Stomach (tissue), 9 donors: ENCODE data around the gene PPP2R2C. TPM values are rescaled to one million over a fixed set of nuclear protein-coding genes. Genes with fewer than 3 reads are reported as not detected.

ENCODE experiments used
- DNase-seq, 2 donors: peaks; one replicate each; pipeline versions ENCODE4 v3.0.0 to v3.0.0-alpha.2; 2013 to 2019
- H3K27ac ChIP-seq, 5 donors: fragments of 200-600 bp in 4 of 5; sonication (generic) in 4 of 5; one replicate each; pipeline ENCODE4 v1.5.1; 2013 to 2019; ENCODE audit warnings: mild to moderate bottlenecking in 1 of 5, moderate library complexity in 1 of 5
- H3K27me3 ChIP-seq, 3 donors: fragments of 200-600 bp; sonication (generic); one replicate each; pipeline ENCODE4 v1.5.1; 2017 to 2019; ENCODE audit warnings: mixed run types in 1 of 3
- H3K36me3 ChIP-seq, 4 donors: fragments of 200-600 bp; sonication (generic); 1 replicate in 3 of 4; 2 replicates in 1 of 4; pipeline ENCODE4 v1.5.1; 2016 to 2019
- H3K4me1 ChIP-seq, 4 donors: fragments of 200-600 bp; sonication (generic); one replicate each; pipeline ENCODE4 v1.5.1; 2016 to 2019
- H3K4me3 ChIP-seq, 4 donors: fragments of 200-600 bp; sonication (generic) in 3 of 4; one replicate each; pipeline ENCODE4 v1.5.1; 2016 to 2019; ENCODE audit warnings: mild to moderate bottlenecking in 1 of 4
- H3K9me3 ChIP-seq, 4 donors: fragments of 200-600 bp; sonication (generic); one replicate each; pipeline ENCODE4 v1.5.1; 2016 to 2019
- EP300 ChIP-seq: sonication (generic); formaldehyde crosslinking; IDR thresholded peaks from one replicate; pipeline ENCODE4 v1.6.1; 2017; ENCODE audit warnings: antibody characterized with exemption
- POLR2A ChIP-seq, 4 donors: fragments of 450-650 bp; IDR thresholded peaks; one replicate each; pipeline ENCODE4 v1.6.1; 2016; ENCODE audit warnings: antibody characterized with exemption in 4 of 4, control low read depth in 2 of 4, mild to moderate bottlenecking in 1 of 4, moderate library complexity in 1 of 4
- POLR2AphosphoS5 ChIP-seq, 3 donors: sonication (generic); formaldehyde crosslinking; IDR thresholded peaks; one replicate each; pipeline ENCODE4 v1.6.1; 2016; ENCODE audit warnings: antibody characterized with exemption in 3 of 3
- WGBS, 5 donors: extraction: QIAGEN DNeasy Blood & Tissue Kit in 3 of 5; methylation state at CpG; one replicate each; pipeline versions ENCODE4 v1.1.5 to v1.1.7; 2013 to 2018; 5-methylcytosine and 5-hydroxymethylcytosine counted together
- intact Hi-C: fragments of 100-400 bp; cut with DNase I; formaldehyde crosslinking; loops from one replicate; pipeline ENCODE4 v1.15.1; 2023; ENCODE audit warnings: low total_unique reads
- polyA plus RNA-seq, 3 donors: library from polyadenylated mRNA; stranded (reverse); fragments of 200-250 nt; gene quantifications; one replicate each; pipeline ENCODE4 v1.2.3, GENCODE V29; 2013
- total RNA-seq, 5 donors: library from RNA; depleted of rRNA; stranded (reverse); fragments of >200 nt; gene quantifications; one replicate each; pipeline versions ENCODE4 v1.1.0 to v1.2.3, GENCODE V29; 2014 to 2016
- TF ChIP-seq, protein P1 (sequence below), 7 experiments: fragments of 450-650 bp in 4 of 7; fragments of 200-600 bp in 3 of 7; sonication (generic) in 3 of 7; IDR thresholded peaks; one replicate each; pipeline ENCODE4 v1.5.1; 2016 to 2019; ENCODE audit warnings: antibody characterized with exemption in 7 of 7, control low read depth in 2 of 7, mild to moderate bottlenecking in 1 of 7
- donor health status: healthy with polysubstance abuse.
- donor health status: Bipolar disorder and iron deficiency.
- donor health status: healthy.

Gene PPP2R2C
- total and polyA plus RNA-seq, 8 donors, result 1.4 to 5.0 (median 1.5) TPM; not detected in 5

DNA sequence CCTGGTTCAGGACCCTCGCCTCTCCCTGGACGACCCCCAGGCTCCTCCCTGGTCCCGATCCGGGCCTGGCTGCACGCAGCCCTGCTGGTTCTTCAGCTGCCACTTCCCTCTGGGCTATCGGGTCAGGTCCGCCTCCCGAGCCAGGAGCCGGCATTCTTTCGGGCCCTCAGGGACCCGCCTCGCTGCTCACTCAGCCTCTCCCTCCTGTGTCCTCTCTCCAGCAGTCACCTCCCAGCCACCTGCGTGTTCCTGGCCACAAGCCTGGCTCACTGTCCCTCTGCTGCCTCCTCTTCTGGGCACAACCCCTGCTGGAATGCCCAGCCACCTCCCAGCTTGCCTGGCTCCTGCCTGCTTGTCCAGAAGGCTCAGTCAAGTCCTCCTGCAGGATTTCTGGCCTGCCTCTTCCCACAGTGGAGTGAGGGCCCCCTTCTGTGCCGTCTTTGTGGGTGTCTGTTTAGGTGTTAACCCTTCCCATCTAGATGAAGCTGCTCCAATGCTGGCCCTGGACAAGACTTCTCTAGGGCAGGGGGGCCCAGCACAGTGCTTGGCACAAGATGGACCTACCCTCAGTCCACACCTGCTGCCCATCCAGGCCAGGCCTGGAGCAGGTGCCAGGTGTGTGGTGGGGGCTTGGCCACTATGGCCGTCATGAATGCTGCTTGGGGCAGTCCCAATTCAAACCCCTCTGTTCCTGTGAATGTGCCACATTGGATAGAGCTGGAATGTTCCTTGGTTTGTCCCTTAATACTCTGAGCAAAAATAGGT lies 200.5 kb downstream of the PPP2R2C start:
- peaks cover 0 to 1% (median 0%) of the 10 kb centered on the region in 4 donors for H3K36me3 ChIP-seq
- no peak for TF ChIP-seq EP300
- TF ChIP-seq POLR2AphosphoS5 (IDR thresholded peaks at IDR 0.05), result peak in 2 of 3 donors; percentile 10 to 37
- H3K27ac ChIP-seq, result peak overlapping the region; percentile 40 to 97 (median 87)
- peaks cover 54 to 74% (median 72%) of the 10 kb centered on the region in 4 donors for H3K4me1 ChIP-seq
- peak overlapping the region; percentile 95 to 100 (median 98) for H3K4me3 ChIP-seq
- 20 to 51% (median 36%) methylated on average over 14 to 15 of the region's 15 CpGs for WGBS, 5 donors
- peaks cover 0 to 12% (median 0%) of the 10 kb centered on the region in 3 donors for H3K27me3 ChIP-seq
- peak; percentile 39 to 83 for DNase-seq
- intact Hi-C loops, result no loop called here
- no peaks in the 10 kb centered on the region for H3K9me3 ChIP-seq

DNA sequence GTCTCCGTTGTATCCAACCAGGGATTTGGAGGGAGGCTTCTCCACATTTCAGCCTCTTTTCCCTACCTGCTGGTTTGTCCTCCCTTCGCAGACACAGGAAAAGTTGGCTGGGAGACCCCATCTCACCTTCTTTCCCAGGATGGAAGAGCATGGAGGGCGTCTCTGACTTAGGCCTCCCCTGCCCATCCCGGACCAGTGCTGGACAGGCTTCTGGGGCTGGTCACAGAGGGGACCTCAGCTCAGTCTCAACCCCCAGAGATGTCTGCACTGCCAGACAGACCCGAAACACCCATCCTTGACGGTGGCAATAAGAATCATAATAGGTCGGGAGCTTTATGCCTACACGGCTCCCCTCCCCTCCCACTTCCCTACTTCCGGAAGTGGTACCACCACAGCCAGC lies 201.2 kb downstream of the PPP2R2C start:
- intact Hi-C loops, result no loop called here
- peak overlapping the region; percentile 95 to 100 (median 98) for H3K4me3 ChIP-seq
- no peaks in the 10 kb centered on the region for H3K36me3 ChIP-seq
- no peaks in the 10 kb centered on the region for H3K9me3 ChIP-seq
- peaks cover 48 to 67% (median 65%) of the 10 kb centered on the region in 4 donors for H3K4me1 ChIP-seq
- TF ChIP-seq POLR2A (IDR thresholded peaks at IDR 0.05) (no peak), EP300 (no peak), POLR2AphosphoS5 (IDR thresholded peaks at IDR 0.05) (no peak)
- TF ChIP-seq, protein P1, sequence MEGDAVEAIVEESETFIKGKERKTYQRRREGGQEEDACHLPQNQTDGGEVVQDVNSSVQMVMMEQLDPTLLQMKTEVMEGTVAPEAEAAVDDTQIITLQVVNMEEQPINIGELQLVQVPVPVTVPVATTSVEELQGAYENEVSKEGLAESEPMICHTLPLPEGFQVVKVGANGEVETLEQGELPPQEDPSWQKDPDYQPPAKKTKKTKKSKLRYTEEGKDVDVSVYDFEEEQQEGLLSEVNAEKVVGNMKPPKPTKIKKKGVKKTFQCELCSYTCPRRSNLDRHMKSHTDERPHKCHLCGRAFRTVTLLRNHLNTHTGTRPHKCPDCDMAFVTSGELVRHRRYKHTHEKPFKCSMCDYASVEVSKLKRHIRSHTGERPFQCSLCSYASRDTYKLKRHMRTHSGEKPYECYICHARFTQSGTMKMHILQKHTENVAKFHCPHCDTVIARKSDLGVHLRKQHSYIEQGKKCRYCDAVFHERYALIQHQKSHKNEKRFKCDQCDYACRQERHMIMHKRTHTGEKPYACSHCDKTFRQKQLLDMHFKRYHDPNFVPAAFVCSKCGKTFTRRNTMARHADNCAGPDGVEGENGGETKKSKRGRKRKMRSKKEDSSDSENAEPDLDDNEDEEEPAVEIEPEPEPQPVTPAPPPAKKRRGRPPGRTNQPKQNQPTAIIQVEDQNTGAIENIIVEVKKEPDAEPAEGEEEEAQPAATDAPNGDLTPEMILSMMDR (IDR thresholded peaks at IDR 0.05), result no peak
- peaks cover 0 to 12% (median 0%) of the 10 kb centered on the region in 3 donors for H3K27me3 ChIP-seq
- peak overlapping the region; percentile 40 to 97 (median 87) for H3K27ac ChIP-seq
- WGBS, 5 donors, result 59 to 73% (median 69%) methylated on average over 9 of the region's 9 CpGs
- no peak for DNase-seq

DNA sequence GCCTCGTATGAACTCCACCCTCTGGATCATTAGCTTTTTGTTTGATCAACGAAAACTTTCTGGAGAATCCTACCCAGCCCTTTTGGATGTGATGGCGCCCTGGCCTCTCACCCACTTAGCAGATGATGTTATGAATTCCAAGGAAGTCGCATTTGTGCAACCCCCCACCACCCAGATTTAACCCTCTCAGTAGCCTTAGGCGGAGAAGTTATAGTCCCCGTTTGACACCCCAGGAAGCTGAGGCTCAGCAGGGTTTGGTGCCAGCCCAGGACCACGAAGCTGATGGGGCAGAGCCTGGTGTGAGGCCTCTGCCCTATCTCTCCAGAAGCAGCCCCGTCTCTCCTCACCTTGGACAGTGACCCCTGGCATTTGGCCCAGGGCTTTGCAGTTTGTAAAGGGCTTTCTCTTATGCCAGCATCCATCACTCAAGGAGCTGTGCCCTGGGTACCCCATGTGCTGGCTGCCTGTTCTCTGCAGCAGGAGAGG lies 201.7 kb downstream of the PPP2R2C start:
- H3K27me3 ChIP-seq, result peaks cover 0 to 12% (median 0%) of the 10 kb centered on the region in 3 donors
- peak overlapping the region; percentile 82 to 97 (median 87) for H3K27ac ChIP-seq
- H3K4me3 ChIP-seq, result peak overlapping the region; percentile 95 to 100 (median 98)
- 5 to 27% (median 23%) methylated on average over 4 to 8 of the region's 8 CpGs for WGBS, 5 donors
- no peaks in the 10 kb centered on the region for H3K36me3 ChIP-seq
- no peaks in the 10 kb centered on the region for H3K9me3 ChIP-seq
- TF ChIP-seq, protein P1 (IDR thresholded peaks at IDR 0.05), result no peak
- TF ChIP-seq POLR2AphosphoS5 (IDR thresholded peaks at IDR 0.05) (no peak), EP300 (no peak), POLR2A (IDR thresholded peaks at IDR 0.05) (no peak)
- peak in 1 of 2 donors; percentile 64 for DNase-seq
- intact Hi-C loops, result no loop called here
- peaks cover 42 to 62% (median 60%) of the 10 kb centered on the region in 4 donors for H3K4me1 ChIP-seq

Other genes with a start within 250 kb of the PPP2R2C start
- 10 to 100 TPM; 13.8 to 60.7 (median 22.3) TPM for gene WFS1, start 202.8 kb downstream of the PPP2R2C start, total RNA-seq
- gene WFS1, start 202.8 kb downstream of the PPP2R2C start, polyA plus RNA-seq, result 10 to 100 TPM in 1 of 3 donors, 1 to 10 TPM in 2; 4.1 to 11.6 (median 6.2) TPM
- 10 to 100 TPM in 4 of 5 donors, 1 to 10 TPM in 1; 9.0 to 49.4 (median 28.6) TPM for gene MAN2B2, start 102.6 kb upstream of the PPP2R2C start, total RNA-seq
- gene MAN2B2, start 102.6 kb upstream of the PPP2R2C start, polyA plus RNA-seq, result 1 to 10 TPM; 6.1 to 8.9 (median 8.7) TPM
- 100 to 1,000 TPM in 3 of 5 donors, 10 to 100 TPM in 2; 51.9 to 369 (median 105) TPM for gene MRFAP1, start 168.1 kb upstream of the PPP2R2C start, total RNA-seq
- 100 to 1,000 TPM; 234 to 315 (median 267) TPM for gene MRFAP1, start 168.1 kb upstream of the PPP2R2C start, polyA plus RNA-seq
- gene S100P, start 221.3 kb upstream of the PPP2R2C start, total RNA-seq, result 100 to 1,000 TPM in 2 of 5 donors, 10 to 100 TPM in 1, 1 to 10 TPM in 1, not detected in 1; 3.1 to 237 (median 93.3) TPM
- gene S100P, start 221.3 kb upstream of the PPP2R2C start, polyA plus RNA-seq, result 1,000 to 10,000 TPM in 1 of 3 donors, 100 to 1,000 TPM in 2; 142 to 2,173 (median 337) TPM
- gene MRFAP1L1, start 237.3 kb upstream of the PPP2R2C start, total RNA-seq, result 10 to 100 TPM in 4 of 5 donors, 1 to 10 TPM in 1; 2.3 to 60.7 (median 51.7) TPM
- gene MRFAP1L1, start 237.3 kb upstream of the PPP2R2C start, polyA plus RNA-seq, result 10 to 100 TPM; 54.6 to 61.9 (median 57.3) TPM
- 10 to 100 TPM in 4 of 5 donors, 1 to 10 TPM in 1; 9.5 to 64.3 (median 31.5) TPM for gene BLOC1S4, start 243.6 kb upstream of the PPP2R2C start, total RNA-seq
- 10 to 100 TPM in 1 of 3 donors, 1 to 10 TPM in 2; 8.4 to 13.1 (median 8.9) TPM for gene BLOC1S4, start 243.6 kb upstream of the PPP2R2C start, polyA plus RNA-seq